Measurements from ENCODE around the gene GSDME.

GSDME gene

GRCh38 chr7:24706211-24707170 lies 50.8 kb downstream of the GSDME start:
- no peak for DNase-seq (ENCODE audit: low read depth in 1 of 2, low spot score in 1 of 2)

GRCh38 chr7:24705461-24705954 lies 51.8 kb downstream of the GSDME start:
- DNase-seq (ENCODE audit: low read depth in 1 of 2, low spot score in 1 of 2) = no peak

GRCh38 chr7:24704311-24704710 lies 53.0 kb downstream of the GSDME start:
- DNase-seq (ENCODE audit: low read depth in 1 of 2, low spot score in 1 of 2) = no peak

- DNase-seq (ENCODE audit: low read depth in 1 of 2, low spot score in 1 of 2) = no peak
Measured at GRCh38 chr7:24703296-24703695, 54.0 kb downstream of the GSDME start.

GRCh38 chr7:24702755-24703154 lies 54.5 kb downstream of the GSDME start:
- DNase-seq (ENCODE audit: low read depth in 1 of 2, low spot score in 1 of 2) = no peak

- no peak for DNase-seq (ENCODE audit: low read depth in 1 of 2, low spot score in 1 of 2)
Measured at GRCh38 chr7:24701261-24702235, 55.7 kb downstream of the GSDME start.

- DNase-seq (ENCODE audit: low read depth in 1 of 2, low spot score in 1 of 2) = no peak
Measured at GRCh38 chr7:24700521-24701260, 56.6 kb downstream of the GSDME start.

GRCh38 chr7:24698531-24699266 lies 58.6 kb downstream of the GSDME start:
- DNase-seq (ENCODE audit: low read depth in 1 of 2, low spot score in 1 of 2) = no peak

GRCh38 chr7:24697416-24697815 lies 59.8 kb downstream of the GSDME start:
- no peak for DNase-seq (ENCODE audit: low read depth in 1 of 2, low spot score in 1 of 2)

- DNase-seq (ENCODE audit: low read depth in 1 of 2, low spot score in 1 of 2) = no peak
Measured at GRCh38 chr7:24692592-24692991, 64.7 kb downstream of the GSDME start.

- no peak for DNase-seq (ENCODE audit: low read depth in 1 of 2, low spot score in 1 of 2)
Measured at GRCh38 chr7:24690251-24690650, 67.0 kb downstream of the GSDME start.

GRCh38 chr7:24685708-24686107 lies 71.6 kb downstream of the GSDME start:
- no peak for DNase-seq (ENCODE audit: low read depth in 1 of 2, low spot score in 1 of 2)

- DNase-seq (ENCODE audit: low read depth in 1 of 2, low spot score in 1 of 2) = no peak
Measured at GRCh38 chr7:24670782-24671181, 86.5 kb downstream of the GSDME start.

GRCh38 chr7:24669971-24670591 lies 87.2 kb downstream of the GSDME start:
- DNase-seq (ENCODE audit: low read depth in 1 of 2, low spot score in 1 of 2) = no peak

GRCh38 chr7:24668927-24669635 lies 88.2 kb downstream of the GSDME start:
- no peak for DNase-seq (ENCODE audit: low read depth in 1 of 2, low spot score in 1 of 2)

GRCh38 chr7:24665564-24666294 lies 91.5 kb downstream of the GSDME start:
- no peak for DNase-seq (ENCODE audit: low read depth in 1 of 2, low spot score in 1 of 2)

GRCh38 chr7:24660546-24660945 lies 96.7 kb downstream of the GSDME start:
- DNase-seq (ENCODE audit: low read depth in 1 of 2, low spot score in 1 of 2) = no peak

GRCh38 chr7:24659505-24659904 lies 97.8 kb downstream of the GSDME start:
- no peak for DNase-seq (ENCODE audit: low read depth in 1 of 2, low spot score in 1 of 2)
